ENCODE measurements around the gene AOPEP. TPM values are rescaled to one million over a fixed set of nuclear protein-coding genes. Genes with fewer than 3 reads are reported as not detected.

The AOPEP gene
- total and polyA plus RNA-seq, 9 of the 15 experiments (the other 6 are each of a cell fraction or from before 2014, with no cell fraction given) = 4.5 to 19.3 (median 13.5) TPM

DNA sequence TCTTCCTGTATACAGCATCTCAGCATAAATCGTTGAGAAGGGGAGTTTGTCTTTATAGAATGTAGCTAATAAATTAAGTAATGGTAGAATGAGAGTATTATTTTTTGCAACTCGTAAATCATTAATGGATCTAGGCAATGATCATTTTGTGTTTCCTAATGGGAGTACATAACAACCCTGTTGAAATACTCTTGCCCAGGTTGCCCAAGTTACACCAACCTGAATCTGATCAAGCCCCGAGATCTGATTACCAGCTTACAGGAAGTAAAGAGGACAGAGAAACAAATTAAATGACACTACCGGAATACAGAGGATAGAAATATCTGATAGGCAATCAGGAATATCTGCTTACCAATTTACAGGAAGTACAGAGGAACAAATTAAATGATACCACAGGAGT, 107.3 kb downstream of the AOPEP start:
- FAIRE-seq (no peak), ATAC-seq (no peak), DNase-seq (ENCODE audit: extremely low read depth in 1 of 4, low spot score in 3 of 4) (no peak)
- H3K27me3 ChIP-seq (ENCODE audit: control insufficient read depth in 2 of 2, insufficient read depth in 2 of 2, low read length in 2 of 2) = no peaks in the 10 kb centered on the region
- H3K27ac ChIP-seq (ENCODE audit: extremely low read depth, low read depth, low read length) = no peak overlapping the region
- no peaks in the 10 kb centered on the region for H3K9me3 ChIP-seq (replicated peaks; ENCODE audit: control insufficient read depth, insufficient read depth, low read depth, low read length)
- H3K4me1 ChIP-seq (replicated peaks in 1 of 2; ENCODE audit: control insufficient read depth in 2 of 2, insufficient read depth in 2 of 2, low read length in 2 of 2) = no peaks in the 10 kb centered on the region
- WGBS (ENCODE audit: insufficient coverage, low coverage, missing lambda C conversion rate) = 37% methylated on average over 4 of the region's 4 CpGs
- no peaks in the 10 kb centered on the region for H3K9me1 ChIP-seq (ENCODE audit: control insufficient read depth, insufficient read depth, low read length)
- H2AFZ ChIP-seq (ENCODE audit: low read depth, low read length) = no peak overlapping the region
- H3K36me3 ChIP-seq (ENCODE audit: control insufficient read depth, insufficient read depth, low read length) = no peaks in the 10 kb centered on the region
- H3K79me2 ChIP-seq (ENCODE audit: control insufficient read depth, insufficient read depth, low read length) = no peaks in the 10 kb centered on the region
- no peak overlapping the region for H3K9ac ChIP-seq (ENCODE audit: insufficient read depth in 1 of 2, low read depth in 2 of 2, low read length in 2 of 2)
- CTCF ChIA-PET (ENCODE audit: low intra/inter-chr PET ratio) = no interaction called here
- no peak overlapping the region for H3K4me2 ChIP-seq (ENCODE audit: insufficient read depth, low read length)
- no TSS peak for BruUV-seq (replicated peaks)
- POLR2A ChIA-PET = no interaction called here
- no peaks in the 10 kb centered on the region for H4K20me1 ChIP-seq (replicated peaks; ENCODE audit: control insufficient read depth, insufficient read depth, low read length)
- H3K4me3 ChIP-seq = no peak overlapping the region
- intact Hi-C loops (cut with micrococcal nuclease) = no loop called here
- in situ Hi-C loops (cut with MboI) = no loop called here
- no peak for TF ChIP-seq HSF4 (CRISPR knock-in tag; IDR thresholded peaks at IDR 0.05; ENCODE audit: borderline replicate concordance)
- no peak for TF ChIP-seq SIX5 (IDR thresholded peaks at IDR 0.05; ENCODE audit: borderline replicate concordance in 1 of 2, insufficient read depth in 1 of 2, low read depth in 1 of 2, low read length in 2 of 2)
- no peak for TF ChIP-seq ZNF274 (IDR thresholded peaks at IDR 0.05; ENCODE audit: borderline replicate concordance, low read depth, low read length)
- TF ChIP-seq, protein P1, sequence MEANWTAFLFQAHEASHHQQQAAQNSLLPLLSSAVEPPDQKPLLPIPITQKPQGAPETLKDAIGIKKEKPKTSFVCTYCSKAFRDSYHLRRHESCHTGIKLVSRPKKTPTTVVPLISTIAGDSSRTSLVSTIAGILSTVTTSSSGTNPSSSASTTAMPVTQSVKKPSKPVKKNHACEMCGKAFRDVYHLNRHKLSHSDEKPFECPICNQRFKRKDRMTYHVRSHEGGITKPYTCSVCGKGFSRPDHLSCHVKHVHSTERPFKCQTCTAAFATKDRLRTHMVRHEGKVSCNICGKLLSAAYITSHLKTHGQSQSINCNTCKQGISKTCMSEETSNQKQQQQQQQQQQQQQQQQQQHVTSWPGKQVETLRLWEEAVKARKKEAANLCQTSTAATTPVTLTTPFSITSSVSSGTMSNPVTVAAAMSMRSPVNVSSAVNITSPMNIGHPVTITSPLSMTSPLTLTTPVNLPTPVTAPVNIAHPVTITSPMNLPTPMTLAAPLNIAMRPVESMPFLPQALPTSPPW (CRISPR knock-in tag; IDR thresholded peaks at IDR 0.05) = no peak
- no peak for TF ChIP-seq CBX5 (IDR thresholded peaks at IDR 0.05; ENCODE audit: borderline replicate concordance, low read depth)
- TF ChIP-seq, protein P2, sequence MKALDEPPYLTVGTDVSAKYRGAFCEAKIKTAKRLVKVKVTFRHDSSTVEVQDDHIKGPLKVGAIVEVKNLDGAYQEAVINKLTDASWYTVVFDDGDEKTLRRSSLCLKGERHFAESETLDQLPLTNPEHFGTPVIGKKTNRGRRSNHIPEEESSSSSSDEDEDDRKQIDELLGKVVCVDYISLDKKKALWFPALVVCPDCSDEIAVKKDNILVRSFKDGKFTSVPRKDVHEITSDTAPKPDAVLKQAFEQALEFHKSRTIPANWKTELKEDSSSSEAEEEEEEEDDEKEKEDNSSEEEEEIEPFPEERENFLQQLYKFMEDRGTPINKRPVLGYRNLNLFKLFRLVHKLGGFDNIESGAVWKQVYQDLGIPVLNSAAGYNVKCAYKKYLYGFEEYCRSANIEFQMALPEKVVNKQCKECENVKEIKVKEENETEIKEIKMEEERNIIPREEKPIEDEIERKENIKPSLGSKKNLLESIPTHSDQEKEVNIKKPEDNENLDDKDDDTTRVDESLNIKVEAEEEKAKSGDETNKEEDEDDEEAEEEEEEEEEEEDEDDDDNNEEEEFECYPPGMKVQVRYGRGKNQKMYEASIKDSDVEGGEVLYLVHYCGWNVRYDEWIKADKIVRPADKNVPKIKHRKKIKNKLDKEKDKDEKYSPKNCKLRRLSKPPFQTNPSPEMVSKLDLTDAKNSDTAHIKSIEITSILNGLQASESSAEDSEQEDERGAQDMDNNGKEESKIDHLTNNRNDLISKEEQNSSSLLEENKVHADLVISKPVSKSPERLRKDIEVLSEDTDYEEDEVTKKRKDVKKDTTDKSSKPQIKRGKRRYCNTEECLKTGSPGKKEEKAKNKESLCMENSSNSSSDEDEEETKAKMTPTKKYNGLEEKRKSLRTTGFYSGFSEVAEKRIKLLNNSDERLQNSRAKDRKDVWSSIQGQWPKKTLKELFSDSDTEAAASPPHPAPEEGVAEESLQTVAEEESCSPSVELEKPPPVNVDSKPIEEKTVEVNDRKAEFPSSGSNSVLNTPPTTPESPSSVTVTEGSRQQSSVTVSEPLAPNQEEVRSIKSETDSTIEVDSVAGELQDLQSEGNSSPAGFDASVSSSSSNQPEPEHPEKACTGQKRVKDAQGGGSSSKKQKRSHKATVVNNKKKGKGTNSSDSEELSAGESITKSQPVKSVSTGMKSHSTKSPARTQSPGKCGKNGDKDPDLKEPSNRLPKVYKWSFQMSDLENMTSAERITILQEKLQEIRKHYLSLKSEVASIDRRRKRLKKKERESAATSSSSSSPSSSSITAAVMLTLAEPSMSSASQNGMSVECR (CRISPR knock-in tag; IDR thresholded peaks at IDR 0.05) = no peak
- TF ChIP-seq, protein P3, sequence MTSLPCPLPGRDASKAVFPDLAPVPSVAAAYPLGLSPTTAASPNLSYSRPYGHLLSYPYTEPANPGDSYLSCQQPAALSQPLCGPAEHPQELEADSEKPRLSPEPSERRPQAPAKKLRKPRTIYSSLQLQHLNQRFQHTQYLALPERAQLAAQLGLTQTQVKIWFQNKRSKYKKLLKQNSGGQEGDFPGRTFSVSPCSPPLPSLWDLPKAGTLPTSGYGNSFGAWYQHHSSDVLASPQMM (CRISPR knock-in tag; IDR thresholded peaks at IDR 0.05) = no peak
- no peak for TF ChIP-seq RBFOX2 (IDR thresholded peaks at IDR 0.05; ENCODE audit: low read depth, low read length)
- no peak for TF ChIP-seq JUND (IDR thresholded peaks at IDR 0.05; ENCODE audit: borderline replicate concordance, low read depth, low read length)
- TF ChIP-seq JUND (tag; IDR thresholded peaks at IDR 0.05; ENCODE audit: borderline replicate concordance, low read depth, low read length) = no peak
- no peak for TF ChIP-seq ZNF586 (CRISPR knock-in tag; conservative IDR thresholded peaks at IDR 0.05)
- no peak for TF ChIP-seq HDAC3 (IDR thresholded peaks at IDR 0.05; ENCODE audit: borderline replicate concordance, partially characterized antibody)

All from K562 (cell line).